ENCODE results near the gene LAMA3.

GRCh38 chr18:23732439-23732838, 43.2 kb downstream of the LAMA3 start:
- TF ChIP-seq CTCF (conservative IDR thresholded peaks at IDR 0.05; ENCODE audit: low read depth in 2 of 2): no peak
- TF ChIP-seq EZH2 (IDR thresholded peaks at IDR 0.05; ENCODE audit: low read depth, unreplicated experiment): no peak
- no peak for TF ChIP-seq REST (IDR thresholded peaks at IDR 0.05; ENCODE audit: unreplicated experiment)
- TF ChIP-seq POLR2AphosphoS5 (IDR thresholded peaks at IDR 0.05; ENCODE audit: low read depth): no peak
